A549 (cell line): ENCODE measurements around the gene RPAP3.

Source experiments
- BHLHE40 ChIP-seq: IDR thresholded peaks from 2 replicates; pipeline ENCODE4 v1.6.1; 2012; ENCODE audit warnings: low read depth, low read length, inconsistent platforms
- CHD2 ChIP-seq: fragments of 150-350 bp; IDR thresholded peaks from 2 replicates; pipeline ENCODE4 v1.6.1; 2014; ENCODE audit warnings: low read length; ENCODE audit not compliant: partially characterized antibody
- HOXB13 ChIP-seq: fragments of 250-450 bp; sonication (Bioruptor Pico); IDR thresholded peaks from 2 replicates; pipeline ENCODE4 v1.5.0; 2020; ENCODE audit warnings: low read depth, mild to moderate bottlenecking, moderate library complexity
- MAZ ChIP-seq: fragments of 150-350 bp; IDR thresholded peaks from 2 replicates; pipeline ENCODE4 v1.6.1; 2014; ENCODE audit warnings: antibody characterized with exemption, low read depth, low read length, borderline replicate concordance
- NPAS2 ChIP-seq: fragments of 250-450 bp; sonication (Bioruptor Pico); IDR thresholded peaks from 2 replicates; pipeline ENCODE4 v1.8.0; 2022; ENCODE audit warnings: mild to moderate bottlenecking, moderate library complexity, borderline replicate concordance
- RNF2 ChIP-seq: fragments of 200-600 bp; sonication (generic); IDR thresholded peaks from 2 replicates; pipeline ENCODE4 v1.6.1; 2016; ENCODE audit warnings: low read depth, mild to moderate bottlenecking, antibody characterized with exemption, moderate library complexity, borderline replicate concordance
- SREBF2 ChIP-seq: fragments of 450-650 bp; IDR thresholded peaks from 2 replicates; pipeline ENCODE4 v1.6.1; 2014; ENCODE audit warnings: mild to moderate bottlenecking, moderate library complexity
- TF ChIP-seq, protein P1 (sequence below): fragments of >200 bp; sonication (Bioruptor Twin); formaldehyde crosslinking; IDR thresholded peaks from 3 replicates; pipeline ENCODE4 v1.5.1; 2016
- TF ChIP-seq, protein P2 (sequence below): fragments of 200-600 bp; sonication (generic); IDR thresholded peaks from 2 replicates; pipeline ENCODE4 v1.6.1; 2016; ENCODE audit warnings: antibody characterized with exemption, mild to moderate bottlenecking, moderate library complexity
- TF ChIP-seq, protein P3 (sequence below): fragments of 450-650 bp; IDR thresholded peaks from 2 replicates; pipeline ENCODE4 v1.6.1; 2014; ENCODE audit warnings: antibody characterized with exemption
- TF ChIP-seq, protein P4 (sequence below): IDR thresholded peaks from 2 replicates; pipeline ENCODE4 v1.6.1; 2012

DNA sequence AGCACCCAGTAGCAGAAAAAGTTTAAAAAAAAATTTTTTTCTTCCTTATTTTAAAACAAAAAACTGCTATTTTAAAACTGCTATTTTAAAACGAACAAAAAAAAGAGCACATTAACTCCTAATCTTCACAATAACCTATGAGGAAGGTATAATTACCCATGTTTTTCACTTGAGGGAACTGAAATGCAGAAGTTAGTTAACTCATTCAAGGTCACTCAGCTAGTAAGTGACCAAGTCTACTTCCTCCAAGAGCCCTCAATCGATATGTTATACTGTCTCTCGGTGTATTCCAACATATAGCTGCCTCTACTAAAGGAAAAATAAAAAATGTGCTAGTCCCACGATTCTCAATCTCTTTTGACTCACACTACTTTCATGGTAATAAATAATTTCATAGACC lies 7.8 kb downstream of the RPAP3 start:
- TF ChIP-seq, protein P1, sequence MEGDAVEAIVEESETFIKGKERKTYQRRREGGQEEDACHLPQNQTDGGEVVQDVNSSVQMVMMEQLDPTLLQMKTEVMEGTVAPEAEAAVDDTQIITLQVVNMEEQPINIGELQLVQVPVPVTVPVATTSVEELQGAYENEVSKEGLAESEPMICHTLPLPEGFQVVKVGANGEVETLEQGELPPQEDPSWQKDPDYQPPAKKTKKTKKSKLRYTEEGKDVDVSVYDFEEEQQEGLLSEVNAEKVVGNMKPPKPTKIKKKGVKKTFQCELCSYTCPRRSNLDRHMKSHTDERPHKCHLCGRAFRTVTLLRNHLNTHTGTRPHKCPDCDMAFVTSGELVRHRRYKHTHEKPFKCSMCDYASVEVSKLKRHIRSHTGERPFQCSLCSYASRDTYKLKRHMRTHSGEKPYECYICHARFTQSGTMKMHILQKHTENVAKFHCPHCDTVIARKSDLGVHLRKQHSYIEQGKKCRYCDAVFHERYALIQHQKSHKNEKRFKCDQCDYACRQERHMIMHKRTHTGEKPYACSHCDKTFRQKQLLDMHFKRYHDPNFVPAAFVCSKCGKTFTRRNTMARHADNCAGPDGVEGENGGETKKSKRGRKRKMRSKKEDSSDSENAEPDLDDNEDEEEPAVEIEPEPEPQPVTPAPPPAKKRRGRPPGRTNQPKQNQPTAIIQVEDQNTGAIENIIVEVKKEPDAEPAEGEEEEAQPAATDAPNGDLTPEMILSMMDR, result no peak
- TF ChIP-seq NPAS2 (no peak), MAZ (no peak), SREBF2 (no peak), BHLHE40 (no peak), HOXB13 (CRISPR knock-in tag) (no peak), CHD2 (no peak), RNF2 (no peak)
- TF ChIP-seq, protein P2, sequence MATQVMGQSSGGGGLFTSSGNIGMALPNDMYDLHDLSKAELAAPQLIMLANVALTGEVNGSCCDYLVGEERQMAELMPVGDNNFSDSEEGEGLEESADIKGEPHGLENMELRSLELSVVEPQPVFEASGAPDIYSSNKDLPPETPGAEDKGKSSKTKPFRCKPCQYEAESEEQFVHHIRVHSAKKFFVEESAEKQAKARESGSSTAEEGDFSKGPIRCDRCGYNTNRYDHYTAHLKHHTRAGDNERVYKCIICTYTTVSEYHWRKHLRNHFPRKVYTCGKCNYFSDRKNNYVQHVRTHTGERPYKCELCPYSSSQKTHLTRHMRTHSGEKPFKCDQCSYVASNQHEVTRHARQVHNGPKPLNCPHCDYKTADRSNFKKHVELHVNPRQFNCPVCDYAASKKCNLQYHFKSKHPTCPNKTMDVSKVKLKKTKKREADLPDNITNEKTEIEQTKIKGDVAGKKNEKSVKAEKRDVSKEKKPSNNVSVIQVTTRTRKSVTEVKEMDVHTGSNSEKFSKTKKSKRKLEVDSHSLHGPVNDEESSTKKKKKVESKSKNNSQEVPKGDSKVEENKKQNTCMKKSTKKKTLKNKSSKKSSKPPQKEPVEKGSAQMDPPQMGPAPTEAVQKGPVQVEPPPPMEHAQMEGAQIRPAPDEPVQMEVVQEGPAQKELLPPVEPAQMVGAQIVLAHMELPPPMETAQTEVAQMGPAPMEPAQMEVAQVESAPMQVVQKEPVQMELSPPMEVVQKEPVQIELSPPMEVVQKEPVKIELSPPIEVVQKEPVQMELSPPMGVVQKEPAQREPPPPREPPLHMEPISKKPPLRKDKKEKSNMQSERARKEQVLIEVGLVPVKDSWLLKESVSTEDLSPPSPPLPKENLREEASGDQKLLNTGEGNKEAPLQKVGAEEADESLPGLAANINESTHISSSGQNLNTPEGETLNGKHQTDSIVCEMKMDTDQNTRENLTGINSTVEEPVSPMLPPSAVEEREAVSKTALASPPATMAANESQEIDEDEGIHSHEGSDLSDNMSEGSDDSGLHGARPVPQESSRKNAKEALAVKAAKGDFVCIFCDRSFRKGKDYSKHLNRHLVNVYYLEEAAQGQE, result no peak
- TF ChIP-seq, protein P3, sequence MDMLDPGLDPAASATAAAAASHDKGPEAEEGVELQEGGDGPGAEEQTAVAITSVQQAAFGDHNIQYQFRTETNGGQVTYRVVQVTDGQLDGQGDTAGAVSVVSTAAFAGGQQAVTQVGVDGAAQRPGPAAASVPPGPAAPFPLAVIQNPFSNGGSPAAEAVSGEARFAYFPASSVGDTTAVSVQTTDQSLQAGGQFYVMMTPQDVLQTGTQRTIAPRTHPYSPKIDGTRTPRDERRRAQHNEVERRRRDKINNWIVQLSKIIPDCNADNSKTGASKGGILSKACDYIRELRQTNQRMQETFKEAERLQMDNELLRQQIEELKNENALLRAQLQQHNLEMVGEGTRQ, result no peak
- TF ChIP-seq, protein P4, sequence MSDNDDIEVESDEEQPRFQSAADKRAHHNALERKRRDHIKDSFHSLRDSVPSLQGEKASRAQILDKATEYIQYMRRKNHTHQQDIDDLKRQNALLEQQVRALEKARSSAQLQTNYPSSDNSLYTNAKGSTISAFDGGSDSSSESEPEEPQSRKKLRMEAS, result no peak
